Limb (tissue), 2 donors: Measurements from ENCODE around the gene S100A3.

ENCODE experiments used
- DNase-seq, 2 donors: peaks; one replicate each; pipeline ENCODE4 v3.0.0-alpha.2; 2016; ENCODE audit errors: extremely low spot score in 2 of 2

S100A3 gene

DNA sequence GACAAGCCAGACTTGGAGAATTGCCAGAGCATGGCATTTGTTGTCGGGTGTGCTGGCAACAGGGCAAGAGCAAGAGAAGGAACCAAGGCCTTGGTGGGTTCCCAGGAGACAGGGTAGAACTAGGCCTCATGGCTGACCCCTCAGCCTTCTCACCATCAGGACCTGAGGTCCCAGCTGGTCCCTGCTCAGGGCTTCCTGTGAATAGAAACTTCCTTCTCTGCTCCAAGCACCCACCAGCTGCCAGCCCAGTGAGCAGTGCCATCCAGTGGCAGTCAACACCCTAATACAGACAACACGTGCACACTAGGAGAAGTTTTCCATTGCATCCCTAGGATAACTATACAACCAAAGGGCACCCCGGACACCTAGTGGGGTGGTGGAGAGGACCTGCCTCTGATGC, 36.0 kb downstream of the S100A3 start:
- no peak for DNase-seq

DNA sequence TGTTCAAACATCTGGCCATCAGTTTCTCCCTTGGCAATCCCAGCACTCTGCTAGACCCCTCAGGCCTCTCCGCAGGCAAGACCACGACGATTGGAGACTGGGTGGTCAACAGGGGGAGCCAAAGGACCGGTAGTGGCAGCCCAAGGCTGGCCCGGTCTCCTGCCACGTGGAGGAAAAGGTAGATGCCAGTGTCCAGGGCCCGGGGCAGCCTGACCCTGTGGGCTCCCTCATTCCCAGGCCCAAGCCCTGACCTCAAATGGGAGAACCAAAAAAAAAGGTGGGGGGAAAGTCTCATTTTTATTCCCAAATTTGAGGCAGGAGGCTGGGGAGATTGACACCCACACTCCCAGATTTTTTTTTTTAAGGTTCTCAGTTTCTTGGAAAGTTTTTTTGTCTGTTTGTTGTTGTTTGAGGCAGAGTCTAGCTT, 38.1 kb downstream of the S100A3 start:
- DNase-seq: peak; percentile 86 to 88

DNA sequence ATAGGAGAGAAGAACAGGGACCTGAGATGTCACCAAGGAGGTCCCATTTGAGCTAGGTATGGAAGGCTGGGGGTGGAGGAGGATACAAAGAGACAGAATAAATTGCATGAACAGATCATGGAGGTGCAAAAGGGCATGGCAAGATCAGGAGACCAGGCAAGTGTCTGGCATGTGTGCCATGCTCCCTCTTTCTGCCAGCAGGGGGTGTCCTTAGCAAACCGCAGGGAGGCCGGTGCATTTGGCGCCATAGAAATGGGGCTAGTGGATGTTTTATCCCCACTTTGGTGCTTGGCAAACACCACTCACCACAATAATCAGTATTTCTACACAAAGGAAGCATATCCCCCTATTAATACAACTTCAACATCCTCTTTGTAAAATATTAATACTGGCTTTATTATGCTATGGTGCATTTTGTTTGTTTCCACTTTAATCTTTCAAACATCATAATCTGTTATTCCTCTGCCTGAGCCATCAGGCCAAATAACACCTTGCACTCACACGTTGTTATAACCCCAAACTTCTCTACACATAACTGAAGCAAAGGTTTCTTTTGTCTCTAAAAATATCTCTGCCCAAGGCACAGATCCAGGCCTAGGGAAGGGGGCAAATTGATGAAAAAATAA, 39.2 kb downstream of the S100A3 start:
- no peak for DNase-seq

- DNase-seq: no peak
These were observed 40.0 kb downstream of the S100A3 start for GRCh38 chr1:153509036-153509435.

DNA sequence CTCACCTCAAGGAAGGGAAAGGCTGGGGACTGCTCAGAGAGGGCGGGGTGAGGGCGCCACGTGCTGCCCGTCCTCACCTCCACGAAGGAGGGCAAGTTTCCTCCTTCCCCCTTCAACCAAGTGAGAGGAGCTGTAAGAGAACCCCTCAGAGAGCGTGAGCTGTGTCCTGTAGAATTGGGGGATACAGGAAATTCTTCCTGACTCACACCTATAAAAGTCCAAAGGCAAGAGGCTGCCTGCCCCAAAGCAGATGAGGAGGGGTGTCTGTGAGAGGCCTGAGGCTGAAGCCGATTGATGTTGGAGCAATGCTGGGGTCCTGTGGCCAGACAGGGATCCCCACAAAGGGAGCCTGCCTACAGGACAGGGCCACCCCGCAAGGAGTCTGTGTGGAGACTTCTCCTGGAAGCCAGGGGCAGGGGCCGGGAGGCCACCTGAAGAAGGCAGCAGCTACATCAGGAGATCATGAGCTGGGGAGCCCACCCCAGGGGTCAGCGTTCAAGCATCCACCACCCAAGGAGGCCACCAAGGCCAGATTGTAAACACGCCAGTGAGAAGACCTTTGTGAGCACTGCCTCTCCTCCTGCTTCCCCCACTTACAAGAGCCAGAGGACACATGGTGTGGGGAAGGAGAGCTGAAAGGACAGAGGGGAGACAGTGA, 41.0 kb downstream of the S100A3 start:
- no peak for DNase-seq

- peak; percentile 55 for DNase-seq
These were observed 42.1 kb downstream of the S100A3 start for GRCh38 chr1:153506831-153507413.

DNA sequence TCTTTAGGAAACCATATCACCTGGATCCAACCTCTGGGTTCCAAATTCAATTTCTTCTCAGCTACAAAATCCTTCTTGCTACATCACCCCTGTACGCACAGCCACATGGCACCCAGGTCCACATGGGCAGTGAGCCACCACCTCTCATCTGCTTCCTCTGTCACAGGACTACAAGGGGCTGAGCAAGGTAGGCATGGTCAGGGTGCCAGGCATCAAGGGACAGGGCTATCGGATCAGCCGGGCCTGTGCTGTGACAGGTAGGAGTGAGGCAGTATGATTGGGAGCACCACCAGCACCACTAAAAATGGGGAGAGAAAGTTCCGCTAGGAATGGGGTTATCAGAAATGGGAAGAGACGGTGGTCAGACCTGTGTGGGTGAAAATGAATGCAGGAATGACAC, 42.7 kb downstream of the S100A3 start:
- DNase-seq: no peak

GRCh38 chr1:153505576-153505975, 43.5 kb downstream of the S100A3 start:
- no peak for DNase-seq

DNA sequence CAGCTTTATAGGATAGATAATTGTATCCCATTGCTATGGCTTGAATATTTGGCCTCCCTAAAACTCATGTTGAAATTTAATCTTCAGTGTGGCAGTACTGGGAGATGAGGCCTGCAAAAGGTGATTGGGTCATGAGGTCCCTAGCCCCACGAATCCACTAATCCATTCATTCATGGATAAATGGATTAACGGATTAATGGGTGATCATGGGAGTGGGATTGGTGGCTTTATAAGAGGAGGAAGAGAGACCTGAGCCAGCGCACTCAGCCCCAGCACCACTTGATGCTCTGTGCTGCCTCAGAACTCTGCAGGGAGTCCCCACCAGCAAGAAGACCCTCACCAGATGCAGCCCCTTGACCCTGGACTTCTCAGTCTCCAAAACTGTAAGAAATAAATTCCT, 45.3 kb downstream of the S100A3 start:
- DNase-seq: no peak

GRCh38 chr1:153498746-153499145, 50.3 kb downstream of the S100A3 start:
- DNase-seq: no peak
